HG03520 (cell line): Measurements from ENCODE around the gene COL20A1.
"Not testable (repeated sequence)": the region's sequence is repeated elsewhere in the genome, so short reads cannot be mapped to it uniquely, and the experiment has no call there.

Source experiments
- ATAC-seq: cut with Tn5 transposase; IDR thresholded peaks from one replicate; pipeline ENCODE4 v1.9.1; 2021; ENCODE audit warnings: mild to moderate bottlenecking, moderate library complexity; ENCODE audit not compliant: unreplicated experiment

COL20A1 gene

DNA sequence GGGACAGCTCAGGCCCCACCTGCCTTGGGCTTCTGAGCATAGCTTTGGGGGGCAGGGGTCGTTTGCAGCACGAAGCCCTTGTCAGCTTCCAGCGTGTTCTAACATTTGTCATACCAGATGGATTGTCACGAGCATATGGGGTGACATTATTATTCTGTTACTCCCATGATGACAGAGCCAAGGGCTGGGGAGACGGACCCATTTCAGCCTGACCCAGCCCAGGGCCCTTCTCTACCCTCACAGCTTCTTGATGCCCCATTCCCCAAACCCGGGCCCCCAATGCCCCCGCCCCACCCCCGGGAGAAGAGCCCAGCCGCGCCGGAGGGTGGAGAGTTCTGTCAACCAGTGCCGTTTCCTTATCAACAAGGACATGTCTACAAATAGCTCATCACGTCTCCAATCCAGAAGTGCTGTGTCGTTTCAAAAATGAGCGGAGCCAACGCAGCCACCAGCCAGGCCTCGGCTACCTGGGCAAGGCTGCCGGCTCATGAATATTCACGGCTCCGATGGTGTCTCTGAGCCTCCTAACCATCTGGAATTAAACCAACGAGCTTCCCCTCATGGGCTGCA, 77.7 kb downstream of the COL20A1 start:
- no peak for ATAC-seq

DNA sequence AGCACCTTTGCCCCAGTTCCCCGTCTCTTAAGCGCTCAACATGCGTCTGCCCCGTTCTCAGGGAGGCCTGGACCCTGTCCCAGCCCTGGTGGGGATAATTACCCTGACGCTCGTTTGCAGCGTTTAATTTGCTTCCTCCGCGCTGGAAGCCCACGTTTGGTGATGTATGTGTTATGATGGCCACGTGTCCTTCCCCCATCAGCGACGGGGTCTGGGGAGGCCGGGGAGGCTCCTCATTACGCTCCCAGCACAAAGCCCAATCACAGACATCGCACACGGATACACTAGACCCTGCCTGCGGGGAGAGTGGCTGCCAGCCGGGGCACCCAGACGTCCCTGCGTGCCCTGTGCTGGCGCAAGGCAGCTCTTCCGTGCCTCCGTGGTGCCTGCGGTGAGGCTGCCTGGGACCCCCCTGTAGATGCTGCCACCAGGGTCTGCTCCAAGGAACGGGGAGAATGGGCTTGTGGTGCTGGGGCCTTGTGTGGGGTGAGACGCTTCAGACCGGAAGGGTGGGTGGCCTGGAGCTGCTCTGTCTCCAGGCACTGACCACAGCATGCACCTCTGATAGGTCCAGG, 78.4 kb downstream of the COL20A1 start:
- no peak for ATAC-seq

DNA sequence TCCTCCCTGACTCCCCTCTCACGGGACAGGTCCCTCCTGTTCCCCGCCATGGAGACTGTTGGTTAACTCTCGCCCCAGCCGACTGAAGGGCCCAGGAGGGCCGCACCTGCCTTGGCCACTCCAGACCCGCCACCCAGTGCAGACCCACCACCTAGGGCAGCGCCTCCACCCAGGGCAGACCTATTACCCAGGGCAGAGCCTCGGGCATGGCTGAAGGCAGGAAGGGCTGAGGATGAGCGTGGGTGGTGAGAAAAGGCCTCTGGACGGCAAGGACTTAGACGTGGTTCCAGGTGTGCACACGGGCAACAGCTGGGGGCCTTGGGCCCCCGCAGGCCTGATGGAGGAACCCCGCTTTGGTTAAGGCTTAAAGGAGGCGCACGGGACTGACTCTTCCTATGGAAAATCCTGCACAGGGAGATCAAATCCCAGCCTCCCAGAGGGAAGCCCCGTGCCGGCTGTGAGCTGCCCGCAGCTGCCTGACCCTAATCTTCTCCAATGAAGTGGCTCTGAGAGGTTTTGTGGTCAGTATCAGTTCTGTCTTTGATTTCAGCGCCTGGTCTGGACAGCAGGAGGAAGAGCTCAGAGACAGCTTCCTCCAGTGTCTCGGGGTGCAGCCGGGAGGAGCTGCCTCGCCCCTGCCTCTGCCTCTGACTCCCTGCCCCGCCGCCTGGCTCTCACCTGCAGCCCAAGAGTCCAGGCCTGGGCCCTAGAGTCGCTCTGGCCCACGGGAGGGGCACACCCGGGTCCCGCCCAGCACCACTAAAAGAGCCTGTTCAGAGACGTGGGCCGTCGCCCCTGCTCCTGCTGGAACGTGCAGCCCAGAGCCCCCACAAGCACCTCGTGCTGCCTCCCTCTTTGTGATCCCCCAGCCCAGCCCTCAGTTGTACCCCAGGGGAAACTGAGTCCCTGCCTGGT, 80.2 kb downstream of the COL20A1 start:
- no peak for ATAC-seq

DNA sequence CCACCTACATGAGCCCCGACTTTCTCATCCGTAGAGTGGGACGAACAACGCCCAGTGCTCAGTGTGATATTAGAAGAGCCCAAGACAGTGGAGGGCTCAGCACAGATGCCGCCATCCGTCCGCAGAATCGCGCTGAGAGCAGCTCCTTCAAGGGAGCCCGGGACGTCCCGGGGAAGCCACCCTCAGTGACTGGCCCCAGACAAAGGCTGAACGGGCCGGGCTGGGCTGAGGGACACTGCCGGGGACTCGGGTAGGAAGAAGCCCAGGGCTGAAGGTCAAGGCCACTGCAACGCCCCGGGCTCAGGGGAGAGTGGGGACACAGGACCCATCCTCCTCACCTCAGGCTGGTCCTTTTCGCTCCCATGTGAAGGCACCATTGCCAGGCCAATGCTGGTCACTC, 81.0 kb downstream of the COL20A1 start:
- no peak for ATAC-seq

DNA sequence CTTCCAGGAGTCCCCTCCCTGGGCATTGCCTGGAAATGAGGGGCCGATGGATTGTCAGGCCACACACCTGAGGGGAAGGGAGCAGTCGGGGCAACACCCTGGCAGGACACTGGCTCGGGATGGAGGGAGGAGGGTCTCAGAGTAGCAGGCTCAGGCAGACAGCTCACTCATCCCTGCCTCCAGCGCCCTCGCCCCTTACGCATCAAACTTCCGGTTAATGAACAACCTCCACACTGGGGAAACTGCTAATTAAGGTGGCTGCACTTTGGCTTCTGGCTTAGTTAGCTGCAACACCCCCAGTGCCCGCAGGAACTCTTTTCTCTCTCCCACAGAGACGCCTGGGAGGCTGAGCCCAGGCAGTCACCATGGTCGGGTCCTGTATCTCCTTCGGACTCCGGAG, 81.5 kb downstream of the COL20A1 start:
- ATAC-seq, result no peak

DNA sequence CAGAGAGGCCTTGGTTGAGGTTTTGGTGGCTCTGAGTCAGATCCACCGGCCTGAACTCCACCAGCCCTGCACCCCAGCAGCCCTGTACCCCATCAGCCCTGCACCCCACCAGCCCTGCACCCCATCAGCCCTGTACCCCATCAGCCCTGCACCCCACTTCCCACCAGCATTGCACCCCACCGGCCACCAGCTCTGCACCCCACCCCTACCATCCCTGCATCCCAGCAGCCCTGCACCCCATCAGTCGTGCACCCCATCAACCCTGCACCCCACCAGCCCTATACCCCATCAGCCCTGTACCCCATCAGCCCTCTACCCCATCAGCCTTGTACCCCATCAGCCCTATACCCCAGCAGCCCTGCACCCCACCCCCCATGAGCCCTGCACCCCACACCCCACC, 82.5 kb downstream of the COL20A1 start:
- no peak for ATAC-seq

DNA sequence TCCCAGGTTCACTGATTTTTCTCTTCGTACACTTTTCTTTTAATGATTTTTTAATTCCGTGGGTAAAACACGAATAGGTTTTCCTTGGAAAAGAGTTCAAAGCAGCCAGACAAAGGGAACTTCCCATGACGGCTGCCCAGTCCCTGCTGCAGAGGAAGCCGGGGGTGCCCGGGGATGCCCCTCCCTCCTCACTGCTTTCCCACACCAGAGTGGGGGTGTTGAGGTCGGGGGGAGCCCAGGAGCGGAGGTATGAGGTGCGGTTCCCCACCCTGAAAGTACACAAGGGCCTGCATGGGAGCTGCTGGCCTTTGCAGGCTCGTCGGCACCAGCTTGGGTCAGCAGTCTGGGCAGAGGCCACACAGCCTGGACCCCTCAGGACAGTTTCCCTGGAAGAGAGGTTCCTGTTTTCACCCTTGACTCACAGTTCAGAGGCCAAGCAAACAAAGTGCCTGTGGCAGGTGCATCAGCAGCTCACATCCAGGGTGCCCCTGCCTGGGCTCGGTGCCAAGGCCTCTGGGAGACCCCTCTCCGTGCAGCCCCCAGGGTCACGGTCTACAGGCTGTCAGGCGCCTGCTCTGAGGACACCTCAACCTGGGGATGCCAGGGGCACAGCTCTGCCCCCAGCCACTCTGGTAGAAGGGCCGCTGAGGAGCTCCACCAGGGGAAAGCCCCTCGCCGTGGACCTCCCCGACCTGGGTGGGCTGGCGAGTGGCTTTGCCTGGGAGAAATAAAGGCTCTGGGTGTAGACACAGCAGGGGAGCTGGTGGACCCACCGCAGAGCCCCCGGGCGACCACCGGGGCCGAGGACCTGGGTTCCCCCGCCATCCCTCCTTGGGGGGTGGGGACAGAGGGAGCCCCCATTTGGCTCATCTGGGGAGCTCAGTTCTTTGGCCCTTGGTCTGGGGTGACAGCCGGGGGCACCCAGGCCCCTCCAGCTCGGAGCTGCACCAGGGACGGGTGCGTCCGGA, 83.6 kb downstream of the COL20A1 start:
- no peak for ATAC-seq

DNA sequence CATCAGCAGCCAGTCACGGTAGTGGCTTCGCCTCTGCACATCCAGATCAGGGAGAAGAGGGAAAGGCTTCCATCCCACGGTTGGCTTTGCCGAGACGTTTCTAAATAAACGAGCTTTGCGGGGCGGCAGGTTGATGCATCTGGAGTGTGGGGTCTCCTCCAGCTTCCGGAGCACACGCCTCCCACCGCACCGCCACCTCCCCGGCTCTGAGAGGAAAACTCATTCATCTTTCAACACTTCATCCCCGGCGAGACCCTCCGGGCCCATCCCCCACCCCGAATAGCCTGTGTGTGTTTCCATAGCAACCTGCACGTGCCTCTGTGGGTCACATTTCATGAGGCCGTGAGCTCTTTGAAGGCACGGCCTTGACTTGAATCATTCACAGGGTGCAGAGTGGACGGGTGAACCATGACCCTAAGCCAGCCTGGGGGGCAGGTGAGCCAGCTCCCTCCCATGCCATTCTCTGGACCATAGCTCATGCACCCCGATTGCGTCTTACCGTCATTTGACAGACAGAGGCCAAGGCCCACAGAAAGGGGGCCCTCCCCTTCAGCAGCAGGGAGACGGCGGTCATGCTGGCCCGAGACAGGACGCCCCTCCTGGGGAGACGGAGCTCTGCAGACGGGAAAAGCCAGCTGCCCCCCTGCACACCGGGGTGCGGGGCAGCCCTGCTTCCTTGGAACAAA, 84.4 kb downstream of the COL20A1 start:
- no peak for ATAC-seq

DNA sequence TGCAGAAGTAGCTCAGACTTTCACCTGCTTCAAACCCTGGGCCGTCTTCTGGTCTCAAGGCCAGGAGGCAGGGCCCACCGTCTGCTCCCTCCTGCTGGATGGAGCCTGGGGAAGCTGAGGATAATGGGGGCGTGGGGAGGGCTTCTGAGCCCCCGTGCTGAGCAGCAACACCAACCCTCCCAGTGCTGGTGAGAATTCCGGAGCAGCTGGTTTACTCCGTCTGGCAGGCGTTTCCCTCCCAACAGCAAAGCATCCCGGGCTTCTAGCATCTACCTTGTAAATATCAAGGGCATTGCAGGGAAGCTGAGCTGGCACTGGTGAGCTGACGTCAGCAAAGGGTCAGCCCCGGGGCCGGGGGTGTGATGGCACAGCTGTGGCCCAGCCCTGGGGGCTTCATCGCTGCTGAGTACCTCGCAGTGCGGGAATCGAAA, 85.0 kb downstream of the COL20A1 start:
- no peak for ATAC-seq

DNA sequence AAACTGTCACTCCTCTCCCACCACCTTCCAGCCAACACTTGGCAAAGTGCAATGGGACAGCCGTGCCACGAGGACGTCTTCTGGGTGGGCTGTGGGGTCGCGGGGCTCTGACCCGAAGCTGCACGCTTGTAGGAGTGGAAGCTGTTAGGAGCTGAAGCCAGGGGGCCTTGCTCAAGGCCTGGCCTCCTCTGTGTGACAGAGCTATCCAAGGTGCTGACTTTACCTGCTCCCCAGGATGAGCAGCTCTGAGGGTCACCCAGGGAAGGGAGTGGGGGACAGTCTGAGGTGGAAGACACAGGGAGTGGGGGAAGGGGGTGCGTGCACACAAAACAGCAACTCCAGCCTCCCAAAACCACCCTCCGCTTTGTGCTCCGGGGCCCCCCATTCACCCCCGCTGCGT, 85.6 kb downstream of the COL20A1 start:
- no peak for ATAC-seq

DNA sequence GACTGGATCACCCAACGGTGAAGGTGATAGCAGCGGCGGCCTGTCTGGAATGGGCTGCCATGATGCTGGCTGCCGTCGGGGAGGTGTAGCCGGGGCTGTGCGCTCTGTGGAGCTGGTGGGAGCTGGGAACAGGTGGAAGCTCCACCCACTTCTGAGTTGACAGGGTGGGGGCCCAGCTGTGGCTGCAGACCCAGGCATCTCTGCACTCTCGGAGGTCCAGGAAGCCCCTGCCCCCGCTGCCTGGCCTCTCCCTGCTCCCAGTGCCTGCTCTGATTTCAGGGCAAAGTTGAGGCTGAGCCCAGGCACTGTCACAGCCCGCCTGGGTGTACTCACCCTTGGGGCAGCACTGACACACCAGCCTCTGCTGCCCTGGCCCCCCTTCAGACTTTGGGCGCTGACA, 86.3 kb downstream of the COL20A1 start:
- no peak for ATAC-seq

DNA sequence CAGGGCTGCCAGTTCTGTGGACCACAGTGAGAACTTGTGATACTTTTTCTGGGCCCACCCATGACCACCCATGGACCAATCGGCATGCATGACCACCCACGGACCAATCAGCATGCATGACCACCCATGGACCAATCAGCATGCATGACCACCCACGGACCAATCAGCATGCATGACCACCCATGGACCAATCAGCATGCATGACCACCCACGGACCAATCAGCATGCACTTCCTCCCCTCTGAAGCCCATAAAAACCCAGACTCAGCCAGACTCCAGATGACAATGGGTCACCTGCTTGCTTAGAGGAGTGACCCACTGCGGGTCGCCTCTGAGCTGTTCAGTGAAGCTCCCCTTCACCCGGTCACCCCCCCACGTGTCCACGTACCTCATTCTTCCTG, 86.9 kb downstream of the COL20A1 start:
- not testable (repeated sequence) for ATAC-seq

DNA sequence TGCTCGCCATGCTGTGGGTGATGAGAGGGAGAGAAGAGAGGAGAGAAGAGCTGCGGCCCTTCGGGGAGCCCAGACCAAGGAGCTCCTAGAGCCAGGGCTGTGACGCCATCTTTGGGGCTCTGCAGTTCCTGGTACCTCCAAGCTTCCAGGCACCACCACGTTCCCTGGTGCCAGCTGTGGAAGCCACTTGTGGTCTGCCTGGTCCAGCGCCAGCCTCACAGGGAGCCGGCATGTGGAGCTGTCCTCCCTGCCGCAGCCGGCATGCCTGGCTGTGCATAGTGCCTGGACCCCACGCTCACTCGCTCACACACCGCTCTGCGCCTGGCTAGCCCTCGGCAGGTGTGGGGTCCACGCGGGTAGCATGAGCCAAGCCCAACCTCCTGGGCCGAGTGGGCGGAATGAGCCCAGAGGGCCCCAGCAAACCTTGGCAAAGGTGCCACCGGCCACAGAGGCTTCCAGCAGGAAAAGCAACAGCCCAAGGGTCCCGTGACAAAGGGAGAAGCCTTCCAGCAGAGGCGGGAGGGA, 87.4 kb downstream of the COL20A1 start:
- ATAC-seq, result no peak

DNA sequence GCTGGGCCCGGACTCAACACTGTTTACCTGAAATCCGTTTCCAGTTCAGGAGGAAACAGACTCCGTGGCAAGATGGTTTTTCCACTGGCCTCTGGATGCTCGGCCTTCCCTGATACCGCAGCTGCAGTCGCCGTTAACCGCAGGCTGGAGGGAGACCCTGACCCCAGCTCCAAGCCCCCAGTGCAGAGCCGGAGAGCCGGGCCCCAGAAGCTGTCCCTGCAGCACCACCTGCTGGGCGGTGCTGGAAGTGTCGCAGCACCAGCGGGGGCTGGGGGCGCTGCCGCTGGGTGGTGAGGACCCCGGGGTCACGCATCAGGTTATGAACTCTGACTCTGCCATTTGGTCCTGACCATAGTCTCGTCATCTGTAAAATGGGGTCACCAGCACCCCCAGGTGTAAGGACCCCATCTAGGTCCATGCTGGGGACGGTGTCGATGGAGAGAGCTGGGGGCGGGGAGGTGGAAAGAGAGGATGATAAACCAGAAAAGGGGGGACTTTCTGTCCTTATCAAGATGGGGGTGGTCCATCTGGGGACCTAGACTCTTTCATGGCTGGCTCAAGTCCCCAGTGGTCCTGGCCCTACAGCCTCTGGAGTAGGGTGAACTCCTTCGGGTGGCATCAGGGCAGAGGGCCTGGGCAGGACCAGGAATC, 88.9 kb downstream of the COL20A1 start:
- no peak for ATAC-seq

DNA sequence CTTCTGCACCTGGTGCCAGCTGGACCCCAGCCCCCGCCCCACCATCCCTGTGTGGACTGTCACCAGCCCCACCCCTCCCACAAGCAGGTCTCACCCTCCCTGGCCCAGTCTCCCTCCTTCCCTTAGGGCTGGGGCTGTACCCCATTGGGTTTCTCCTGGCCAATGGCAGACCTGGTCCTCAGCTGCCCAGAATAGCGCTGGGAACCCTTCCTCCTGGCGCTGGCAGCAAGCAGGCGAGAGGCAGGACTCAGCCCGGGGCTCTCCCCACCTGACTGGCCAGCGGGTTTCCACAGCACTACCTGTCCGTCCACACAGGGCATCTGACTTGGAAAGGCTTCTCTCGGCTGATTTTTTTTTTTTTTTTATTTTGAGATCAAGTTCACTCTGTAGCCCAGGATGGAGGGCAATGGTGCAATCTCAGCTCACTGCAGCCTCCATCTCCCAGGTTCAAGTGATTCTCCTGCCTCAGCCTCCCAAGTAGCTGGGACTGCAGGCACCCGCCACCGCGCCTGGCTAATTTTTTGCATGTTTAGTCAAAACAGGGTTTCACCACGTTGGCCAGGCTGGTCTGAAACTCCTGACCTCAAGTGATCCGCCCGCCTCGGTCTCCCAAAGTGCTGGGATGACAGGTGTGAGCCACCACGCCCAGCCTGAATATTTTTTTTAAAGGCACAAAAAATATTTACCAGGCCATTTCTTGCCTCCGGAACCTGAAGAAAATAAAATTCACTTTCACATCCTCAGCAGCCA, 89.7 kb downstream of the COL20A1 start:
- no peak for ATAC-seq

DNA sequence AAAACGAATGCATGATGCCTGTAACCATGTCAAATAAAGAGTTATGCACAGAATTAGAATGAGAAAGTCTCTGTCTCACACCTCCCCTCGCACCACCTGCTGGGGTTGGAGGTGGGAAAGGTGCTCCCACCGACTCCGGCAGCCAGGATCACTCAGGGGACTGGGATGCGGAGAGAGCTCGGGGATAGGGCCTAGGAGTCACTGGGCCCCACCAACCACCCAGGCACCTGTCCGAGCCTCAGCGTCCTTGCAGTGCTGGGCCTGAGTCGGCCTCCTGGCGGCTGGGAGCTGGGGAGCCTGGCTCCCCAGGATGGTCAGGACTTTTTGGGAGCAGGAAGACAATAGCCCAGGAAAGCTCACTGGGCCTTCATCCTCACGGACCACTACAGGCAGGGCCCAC, 90.6 kb downstream of the COL20A1 start:
- no peak for ATAC-seq

DNA sequence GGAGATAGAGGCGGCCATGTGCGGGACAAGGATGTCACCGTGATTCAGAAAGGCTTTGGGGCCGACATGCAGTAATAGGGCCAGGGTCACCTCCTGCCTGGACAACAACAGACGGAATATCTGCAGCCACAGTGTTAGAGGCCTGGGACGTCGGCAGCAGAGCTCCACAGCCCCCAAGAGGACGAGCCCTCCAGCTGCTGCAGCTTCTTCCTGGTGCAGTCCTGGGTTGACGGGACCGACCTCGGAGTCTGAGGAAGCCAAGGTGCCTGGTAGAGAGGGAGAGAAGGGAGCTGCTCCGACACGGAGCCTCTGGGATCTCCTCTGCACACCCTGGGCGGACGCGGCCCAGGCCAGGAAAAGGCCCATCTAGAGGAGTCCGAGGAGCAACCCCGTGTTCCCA, 91.3 kb downstream of the COL20A1 start:
- no peak for ATAC-seq
